Neuronal stem cell (in vitro differentiated cells): Measurements from ENCODE around the gene EEF2.

Source experiments
- DNase-seq: peaks from one replicate; pipeline ENCODE4 v3.0.0-alpha.2; 2013; ENCODE audit warnings: low spot score
- H2AFZ ChIP-seq: one replicate; pipeline ENCODE4 v1.6.1; 2013; ENCODE audit warnings: mild to moderate bottlenecking, low read length, inconsistent platforms
- H2AK5ac ChIP-seq: 2 replicates; pipeline ENCODE4 v1.6.1; 2013; ENCODE audit warnings: low read depth, mild to moderate bottlenecking, inconsistent platforms, low read length, moderate library complexity, mixed read lengths
- H2BK120ac ChIP-seq: 2 replicates; pipeline ENCODE4 v1.6.1; 2013; ENCODE audit warnings: low read depth, mild to moderate bottlenecking, inconsistent platforms, low read length, moderate library complexity, mixed read lengths
- H2BK12ac ChIP-seq: one replicate; pipeline ENCODE4 v1.6.1; 2013; ENCODE audit warnings: low read length, inconsistent platforms
- H2BK15ac ChIP-seq: 2 replicates; pipeline ENCODE4 v1.6.1; 2013; ENCODE audit warnings: mild to moderate bottlenecking, low read length, inconsistent platforms, mixed read lengths
- H2BK5ac ChIP-seq: one replicate; pipeline ENCODE4 v1.6.1; 2013; ENCODE audit warnings: inconsistent platforms, mild to moderate bottlenecking, low read length, moderate library complexity
- H3K14ac ChIP-seq: one replicate; pipeline ENCODE4 v1.6.1; 2013; ENCODE audit warnings: low read length, inconsistent platforms
- H3K18ac ChIP-seq: 2 replicates; pipeline ENCODE4 v1.6.1; 2013; ENCODE audit warnings: low read length, inconsistent platforms
- H3K23ac ChIP-seq: 2 replicates; pipeline ENCODE4 v1.6.1; 2013; ENCODE audit warnings: low read depth, mild to moderate bottlenecking, mixed read lengths, low read length, inconsistent platforms; ENCODE audit not compliant: poor library complexity
- H3K27ac ChIP-seq: replicated peaks from 3 replicates; pipeline ENCODE4 v1.5.1; 2013; ENCODE audit warnings: low read length, inconsistent platforms
- H3K27me3 ChIP-seq, 3 experiments: 2 replicates each; pipeline ENCODE4 v1.6.1; 2013; ENCODE audit warnings: low read length in 3 of 3, mild to moderate bottlenecking in 2 of 3, inconsistent platforms in 1 of 3, low read depth in 1 of 3, mixed read lengths in 1 of 3, moderate library complexity in 1 of 3; ENCODE audit not compliant: control insufficient read depth in 3 of 3, insufficient read depth in 3 of 3
- H3K36me3 ChIP-seq, 2 donors: replicated peaks in 1 of 2; 2 replicates each; pipeline ENCODE4 v1.6.1; 2013; ENCODE audit warnings: low read length in 2 of 2; ENCODE audit not compliant: control insufficient read depth in 2 of 2, insufficient read depth in 2 of 2
- H3K4ac ChIP-seq: 2 replicates; pipeline ENCODE4 v1.6.1; 2013; ENCODE audit warnings: inconsistent platforms, mild to moderate bottlenecking, low read length, moderate library complexity
- H3K4me1 ChIP-seq, 2 donors: 1 replicate in 1 of 2; 2 replicates in 1 of 2; pipeline ENCODE4 v1.6.1; 2013; ENCODE audit warnings: low read length in 2 of 2, low read depth in 1 of 2; ENCODE audit not compliant: control insufficient read depth in 2 of 2, insufficient read depth in 1 of 2
- H3K4me2 ChIP-seq: one replicate; pipeline ENCODE4 v1.6.1; 2013; ENCODE audit warnings: mild to moderate bottlenecking, low read length, inconsistent platforms; ENCODE audit not compliant: insufficient read depth, poor library complexity, severe bottlenecking
- H3K4me3 ChIP-seq, 2 donors: 2 replicates each; pipeline ENCODE4 v1.5.1; 2013; ENCODE audit warnings: low read length in 2 of 2, mild to moderate bottlenecking in 2 of 2, inconsistent platforms in 1 of 2, moderate library complexity in 1 of 2
- H3K79me1 ChIP-seq: one replicate; pipeline ENCODE4 v1.6.1; 2013; ENCODE audit warnings: low read depth, mild to moderate bottlenecking, inconsistent platforms, low read length, moderate library complexity
- H3K9ac ChIP-seq: one replicate; pipeline ENCODE4 v1.6.1; 2013; ENCODE audit warnings: mild to moderate bottlenecking, low read depth, low read length, inconsistent platforms; ENCODE audit not compliant: poor library complexity
- H3K9me3 ChIP-seq, 2 donors: replicated peaks in 1 of 2; 2 replicates each; pipeline versions ENCODE3 to v1.6.1; 2013; ENCODE audit warnings: low read length in 2 of 2, mild to moderate bottlenecking in 2 of 2, inconsistent platforms in 1 of 2, low read depth in 1 of 2, mixed read lengths in 1 of 2, moderate library complexity in 1 of 2; ENCODE audit not compliant: control insufficient read depth in 2 of 2, insufficient read depth in 1 of 2
- H4K8ac ChIP-seq: one replicate; pipeline ENCODE4 v1.6.1; 2013; ENCODE audit warnings: low read depth, mild to moderate bottlenecking, inconsistent platforms, low read length, moderate library complexity
- H4K91ac ChIP-seq: one replicate; pipeline ENCODE4 v1.6.1; 2013; ENCODE audit warnings: low read length, low read depth, mild to moderate bottlenecking, inconsistent platforms; ENCODE audit not compliant: poor library complexity
- WGBS, 2 donors: extraction: QIAGEN DNeasy Blood & Tissue Kit; methylation state at CpG; one replicate each; pipeline ENCODE4 v1.1.7; 2013; ENCODE audit warnings: missing lambda C conversion rate in 2 of 2, mixed read lengths in 1 of 2; ENCODE audit not compliant: insufficient read length in 2 of 2, insufficient replicate concordance in 1 of 2; ENCODE audit errors: extremely low coverage in 2 of 2; 5-methylcytosine and 5-hydroxymethylcytosine counted together

Gene EEF2

GRCh38 chr19:4023600-4024398 is 38.5 kb upstream of the EEF2 start:
- Histone ChIP-seq H3K9me3 (peaks cover 0 to 4% of the 10 kb centered on the region in 2 donors), H3K14ac (no peak overlapping the region), H2BK5ac (no peak overlapping the region), H3K4me1 (no peaks in the 10 kb centered on the region), H3K27ac (no peak overlapping the region), H3K4me3 (no peak overlapping the region), H2BK12ac (no peak overlapping the region), H2AFZ (no peak overlapping the region), H3K27me3 (no peaks in the 10 kb centered on the region), H3K23ac (no peak overlapping the region), H4K91ac (no peak overlapping the region), H2AK5ac (no peak overlapping the region), H2BK120ac (no peak overlapping the region), H3K4me2 (no peak overlapping the region), H3K36me3 (peaks cover 21 to 74% of the 10 kb centered on the region in 2 donors), H3K9ac (no peak overlapping the region), H2BK15ac (no peak overlapping the region), H3K79me1 (peaks cover 18% of the 10 kb centered on the region), H4K8ac (no peak overlapping the region), H3K4ac (no peak overlapping the region), H3K18ac (no peak overlapping the region)
- no peak for DNase-seq
- WGBS, 2 donors = no CpG with 5 or more reads among the region's 34 CpGs

- Histone ChIP-seq H2BK15ac (no peak overlapping the region), H2BK12ac (no peak overlapping the region), H3K4me2 (no peak overlapping the region), H3K4ac (no peak overlapping the region), H2AK5ac (no peak overlapping the region), H2BK5ac (no peak overlapping the region), H3K9me3 (no peaks in the 10 kb centered on the region), H3K4me3 (no peak overlapping the region), H2BK120ac (no peak overlapping the region), H3K9ac (peak overlapping the region; percentile 77), H3K36me3 (peaks cover 27 to 79% of the 10 kb centered on the region in 2 donors), H2AFZ (no peak overlapping the region), H3K27ac (no peak overlapping the region), H3K27me3 (no peaks in the 10 kb centered on the region), H4K91ac (no peak overlapping the region), H3K14ac (no peak overlapping the region), H4K8ac (no peak overlapping the region), H3K79me1 (peaks cover 35% of the 10 kb centered on the region), H3K4me1 (no peaks in the 10 kb centered on the region), H3K23ac (peak overlapping the region; percentile 65), H3K18ac (no peak overlapping the region)
- DNase-seq = no peak
- WGBS, 2 donors = no CpG with 5 or more reads among the region's 17 CpGs
Measured at GRCh38 chr19:4019578-4019977, 34.3 kb upstream of the EEF2 start.

GRCh38 chr19:4018775-4019504 is 33.7 kb upstream of the EEF2 start:
- no peak overlapping the region for H3K18ac ChIP-seq
- H3K27ac ChIP-seq = no peak overlapping the region
- H3K27me3 ChIP-seq = no peaks in the 10 kb centered on the region
- H2BK120ac ChIP-seq = no peak overlapping the region
- no peak overlapping the region for H2BK15ac ChIP-seq
- H3K4me1 ChIP-seq = no peaks in the 10 kb centered on the region
- H4K91ac ChIP-seq = no peak overlapping the region
- no peaks in the 10 kb centered on the region for H3K9me3 ChIP-seq
- H3K79me1 ChIP-seq = peaks cover 35% of the 10 kb centered on the region
- DNase-seq = no peak
- peaks cover 27 to 79% of the 10 kb centered on the region in 2 donors for H3K36me3 ChIP-seq
- H3K4me3 ChIP-seq = no peak overlapping the region
- no peak overlapping the region for H3K14ac ChIP-seq
- H4K8ac ChIP-seq = no peak overlapping the region
- H2BK12ac ChIP-seq = no peak overlapping the region
- no peak overlapping the region for H2AFZ ChIP-seq
- WGBS, 2 donors = no CpG with 5 or more reads among the region's 19 CpGs
- H2AK5ac ChIP-seq = no peak overlapping the region
- H3K4me2 ChIP-seq = no peak overlapping the region
- H3K9ac ChIP-seq = peak overlapping the region; percentile 77
- H2BK5ac ChIP-seq = no peak overlapping the region
- no peak overlapping the region for H3K4ac ChIP-seq
- no peak overlapping the region for H3K23ac ChIP-seq

GRCh38 chr19:4018140-4018613 is 32.9 kb upstream of the EEF2 start:
- H2BK120ac ChIP-seq = no peak overlapping the region

More at GRCh38 chr19:4018140-4018613, 32.9 kb upstream of the EEF2 start:
- H2BK12ac ChIP-seq = no peak overlapping the region
- DNase-seq = no peak
- H3K27ac ChIP-seq = no peak overlapping the region
- H3K9ac ChIP-seq = no peak overlapping the region
- H3K36me3 ChIP-seq = peaks cover 33 to 79% of the 10 kb centered on the region in 2 donors
- no peak overlapping the region for H3K4me2 ChIP-seq
- H2AFZ ChIP-seq = no peak overlapping the region
- no peak overlapping the region for H2BK5ac ChIP-seq
- no peak overlapping the region for H3K14ac ChIP-seq
- peaks cover 37% of the 10 kb centered on the region for H3K79me1 ChIP-seq
- H4K8ac ChIP-seq = no peak overlapping the region
- H2AK5ac ChIP-seq = no peak overlapping the region
- H3K9me3 ChIP-seq = no peaks in the 10 kb centered on the region
- no peak overlapping the region for H3K4ac ChIP-seq
- no CpG with 5 or more reads among the region's 22 CpGs for WGBS, 2 donors
- H3K4me1 ChIP-seq = no peaks in the 10 kb centered on the region
- H4K91ac ChIP-seq = no peak overlapping the region
- H3K4me3 ChIP-seq = no peak overlapping the region
- no peak overlapping the region for H2BK15ac ChIP-seq
- H3K27me3 ChIP-seq = no peaks in the 10 kb centered on the region
- H3K18ac ChIP-seq = no peak overlapping the region
- H3K23ac ChIP-seq = no peak overlapping the region
